ENCODE data around the gene TP63. TPM values are rescaled to one million over a fixed set of nuclear protein-coding genes. Genes with fewer than 3 reads are reported as not detected.
"Not testable (repeated sequence)": the region's sequence is repeated elsewhere in the genome, so short reads cannot be mapped to it uniquely, and the experiment has no call there.

TP63 gene
- 1 to 10 TPM in 2 of 3 donors, under 1 TPM in 1; 0.73 to 1.2 (median 1.1) TPM for polyA plus RNA-seq (ENCODE audit: insufficient read length in 3 of 3)
- long read RNA-seq, donor 1, result 0 reads
- long read RNA-seq, donor 2, result 0 reads
- long read RNA-seq, donor 3, result 0 reads
- long read RNA-seq, donor 4, result 0 reads
- long read RNA-seq, donor 5, result 0 reads
- long read RNA-seq, donor 6, result 0 reads
- long read RNA-seq, donor 7, result 0 reads
- long read RNA-seq, donor 8, result 0 reads
- long read RNA-seq, donor 9, result 0 reads
- long read RNA-seq, donor 10, result 0 reads
- long read RNA-seq, donor 11, result 0 reads
- long read RNA-seq, donor 12, result 0 reads
- long read RNA-seq, donor 13, result 0 reads
- long read RNA-seq, donor 14, result 0 reads
- long read RNA-seq, donor 15, result 0 reads
- long read RNA-seq, donor 16, result 0 reads

- no peak for DNase-seq (ENCODE audit: extremely low read depth in 1 of 11, low read depth in 9 of 11, low spot score in 4 of 11)
These were observed at the start of gene TP63 for GRCh38 chr3:189631373-189631408. Gene TP63, plus strand, starts transcription at chr3:189631389. Its CDS starts 127 bp downstream, at chr3:189631516.

- DNase-seq (ENCODE audit: extremely low read depth in 1 of 11, low read depth in 9 of 11, low spot score in 4 of 11), result no peak
These were observed 49.0 kb upstream of the TP63 start for GRCh38 chr3:189582179-189582578.

- no peak for DNase-seq (ENCODE audit: extremely low read depth in 1 of 11, low read depth in 9 of 11, low spot score in 4 of 11)
These were observed 46.5 kb upstream of the TP63 start for GRCh38 chr3:189584645-189585044.

GRCh38 chr3:189586941-189587663 is 44.1 kb upstream of the TP63 start:
- DNase-seq (ENCODE audit: extremely low read depth in 1 of 11, low read depth in 9 of 11, low spot score in 4 of 11), result no peak

- DNase-seq (ENCODE audit: extremely low read depth in 1 of 11, low read depth in 9 of 11, low spot score in 4 of 11), result no peak
These were observed 43.5 kb upstream of the TP63 start for GRCh38 chr3:189587664-189588040.

GRCh38 chr3:189588070-189588469 is 43.1 kb upstream of the TP63 start:
- DNase-seq (ENCODE audit: extremely low read depth in 1 of 11, low read depth in 9 of 11, low spot score in 4 of 11), result no peak

- no peak for DNase-seq (ENCODE audit: extremely low read depth in 1 of 11, low read depth in 9 of 11, low spot score in 4 of 11)
These were observed 42.6 kb upstream of the TP63 start for GRCh38 chr3:189588475-189589178.

GRCh38 chr3:189589179-189589569 is 42.0 kb upstream of the TP63 start:
- DNase-seq (ENCODE audit: extremely low read depth in 1 of 11, low read depth in 9 of 11, low spot score in 4 of 11), result no peak

GRCh38 chr3:189590223-189590622 is 41.0 kb upstream of the TP63 start:
- DNase-seq (ENCODE audit: extremely low read depth in 1 of 11, low read depth in 9 of 11, low spot score in 4 of 11), result no peak

- DNase-seq (ENCODE audit: extremely low read depth in 1 of 11, low read depth in 9 of 11, low spot score in 4 of 11), result no peak
These were observed 37.6 kb upstream of the TP63 start for GRCh38 chr3:189593581-189593980.

- DNase-seq (ENCODE audit: extremely low read depth in 1 of 11, low read depth in 9 of 11, low spot score in 4 of 11), result not testable (repeated sequence)
These were observed 34.9 kb upstream of the TP63 start for GRCh38 chr3:189596078-189596979.

GRCh38 chr3:189597918-189598317 is 33.3 kb upstream of the TP63 start:
- no peak for DNase-seq (ENCODE audit: extremely low read depth in 1 of 11, low read depth in 9 of 11, low spot score in 4 of 11)

GRCh38 chr3:189598530-189599225 is 32.5 kb upstream of the TP63 start:
- no peak for DNase-seq (ENCODE audit: extremely low read depth in 1 of 11, low read depth in 9 of 11, low spot score in 4 of 11)

- no peak for DNase-seq (ENCODE audit: extremely low read depth in 1 of 11, low read depth in 9 of 11, low spot score in 4 of 11)
These were observed 28.7 kb upstream of the TP63 start for GRCh38 chr3:189602471-189602870.

GRCh38 chr3:189605717-189606116 is 25.5 kb upstream of the TP63 start:
- DNase-seq (ENCODE audit: extremely low read depth in 1 of 11, low read depth in 9 of 11, low spot score in 4 of 11), result no peak

- DNase-seq (ENCODE audit: extremely low read depth in 1 of 11, low read depth in 9 of 11, low spot score in 4 of 11), result no peak
These were observed 24.4 kb upstream of the TP63 start for GRCh38 chr3:189606774-189607173.

- DNase-seq (ENCODE audit: extremely low read depth in 1 of 11, low read depth in 9 of 11, low spot score in 4 of 11), result not testable (repeated sequence)
These were observed 18.5 kb upstream of the TP63 start for GRCh38 chr3:189612641-189613040.

- DNase-seq (ENCODE audit: extremely low read depth in 1 of 11, low read depth in 9 of 11, low spot score in 4 of 11), result no peak
These were observed 18.1 kb upstream of the TP63 start for GRCh38 chr3:189613122-189613521.

- no peak for DNase-seq (ENCODE audit: extremely low read depth in 1 of 11, low read depth in 9 of 11, low spot score in 4 of 11)
These were observed 9.1 kb upstream of the TP63 start for GRCh38 chr3:189621948-189622603.
